Liver (tissue), 3 donors: ENCODE data around the gene CEND1.

Experiments used
- CTCF ChIP-seq: fragments of 150-350 bp; IDR thresholded peaks from 2 replicates; pipeline ENCODE4 v1.5.1; 2017; ENCODE audit warnings: improper control_type of control experiment, low read depth, low read length; ENCODE audit not compliant: missing input control
- GABPA ChIP-seq, 2 donors: IDR thresholded peaks in 1 of 2; conservative IDR thresholded peaks in 1 of 2; 2 replicates each; pipeline ENCODE4 v1.6.1; 2016; ENCODE audit warnings: antibody characterized with exemption in 2 of 2, mild to moderate bottlenecking in 1 of 2, moderate library complexity in 1 of 2
- HNF4A ChIP-seq, 2 donors: conservative IDR thresholded peaks; 2 replicates each; pipeline ENCODE4 v1.6.1; 2016; ENCODE audit warnings: antibody characterized with exemption in 2 of 2, mild to moderate bottlenecking in 2 of 2
- JUND ChIP-seq, 2 donors: IDR thresholded peaks; 2 replicates each; pipeline ENCODE4 v1.6.1; 2016; ENCODE audit warnings: antibody characterized with exemption in 2 of 2
- MAX ChIP-seq: IDR thresholded peaks from 2 replicates; pipeline ENCODE4 v1.6.1; 2016; ENCODE audit warnings: antibody characterized with exemption
- RAD21 ChIP-seq, 2 donors: IDR thresholded peaks; 2 replicates each; pipeline ENCODE4 v1.6.1; 2016; ENCODE audit warnings: antibody characterized with exemption in 2 of 2, mild to moderate bottlenecking in 2 of 2
- SP1 ChIP-seq: IDR thresholded peaks from 2 replicates; pipeline ENCODE4 v1.6.1; 2018; ENCODE audit warnings: antibody characterized with exemption, mild to moderate bottlenecking
- TAF1 ChIP-seq: conservative IDR thresholded peaks from 2 replicates; pipeline ENCODE4 v1.6.1; 2016; ENCODE audit warnings: antibody characterized with exemption, mild to moderate bottlenecking
- TF ChIP-seq, protein P1 (sequence below): IDR thresholded peaks from 2 replicates; pipeline ENCODE4 v1.6.1; 2016; ENCODE audit warnings: antibody characterized with exemption, mild to moderate bottlenecking
- donor health status: healthy.
- donor health status: healthy.

DNA sequence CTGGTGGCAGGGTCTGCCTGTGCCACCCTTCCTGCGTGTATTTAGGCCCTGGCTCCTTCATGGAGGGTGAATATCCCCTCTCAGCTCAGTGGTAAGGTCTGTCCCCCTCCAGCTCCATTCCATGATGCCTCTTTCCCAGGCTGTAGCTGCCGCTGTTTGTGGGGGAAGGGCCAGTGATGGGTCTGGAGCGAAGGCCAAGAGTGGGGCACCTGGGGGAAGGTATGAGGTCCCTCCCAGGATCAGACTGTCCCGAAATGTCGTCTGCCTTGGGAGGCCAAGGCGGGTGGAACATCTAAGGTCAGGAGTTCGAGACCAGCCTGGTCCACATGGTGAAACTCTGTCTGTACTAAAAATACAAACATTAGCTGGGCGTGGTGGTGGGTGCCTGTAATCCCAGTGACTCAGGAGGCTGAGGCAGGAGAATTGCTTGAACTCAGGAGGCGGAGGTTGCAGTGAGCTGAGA lies 44.0 kb upstream of the CEND1 start:
- TF ChIP-seq RAD21 (IDR thresholded peaks at IDR 0.05) (no peak), MAX (no peak), CTCF (no peak), HNF4A (conservative IDR thresholded peaks at IDR 0.05) (no peak), TAF1 (no peak), JUND (IDR thresholded peaks at IDR 0.05) (no peak), GABPA (IDR thresholded peaks at IDR 0.05 in 1 of 2, conservative IDR thresholded peaks at IDR 0.05 in 1 of 2) (no peak), SP1 (no peak)
- TF ChIP-seq, protein P1, sequence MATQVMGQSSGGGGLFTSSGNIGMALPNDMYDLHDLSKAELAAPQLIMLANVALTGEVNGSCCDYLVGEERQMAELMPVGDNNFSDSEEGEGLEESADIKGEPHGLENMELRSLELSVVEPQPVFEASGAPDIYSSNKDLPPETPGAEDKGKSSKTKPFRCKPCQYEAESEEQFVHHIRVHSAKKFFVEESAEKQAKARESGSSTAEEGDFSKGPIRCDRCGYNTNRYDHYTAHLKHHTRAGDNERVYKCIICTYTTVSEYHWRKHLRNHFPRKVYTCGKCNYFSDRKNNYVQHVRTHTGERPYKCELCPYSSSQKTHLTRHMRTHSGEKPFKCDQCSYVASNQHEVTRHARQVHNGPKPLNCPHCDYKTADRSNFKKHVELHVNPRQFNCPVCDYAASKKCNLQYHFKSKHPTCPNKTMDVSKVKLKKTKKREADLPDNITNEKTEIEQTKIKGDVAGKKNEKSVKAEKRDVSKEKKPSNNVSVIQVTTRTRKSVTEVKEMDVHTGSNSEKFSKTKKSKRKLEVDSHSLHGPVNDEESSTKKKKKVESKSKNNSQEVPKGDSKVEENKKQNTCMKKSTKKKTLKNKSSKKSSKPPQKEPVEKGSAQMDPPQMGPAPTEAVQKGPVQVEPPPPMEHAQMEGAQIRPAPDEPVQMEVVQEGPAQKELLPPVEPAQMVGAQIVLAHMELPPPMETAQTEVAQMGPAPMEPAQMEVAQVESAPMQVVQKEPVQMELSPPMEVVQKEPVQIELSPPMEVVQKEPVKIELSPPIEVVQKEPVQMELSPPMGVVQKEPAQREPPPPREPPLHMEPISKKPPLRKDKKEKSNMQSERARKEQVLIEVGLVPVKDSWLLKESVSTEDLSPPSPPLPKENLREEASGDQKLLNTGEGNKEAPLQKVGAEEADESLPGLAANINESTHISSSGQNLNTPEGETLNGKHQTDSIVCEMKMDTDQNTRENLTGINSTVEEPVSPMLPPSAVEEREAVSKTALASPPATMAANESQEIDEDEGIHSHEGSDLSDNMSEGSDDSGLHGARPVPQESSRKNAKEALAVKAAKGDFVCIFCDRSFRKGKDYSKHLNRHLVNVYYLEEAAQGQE: no peak
